A549 (cell line): ENCODE data around the gene NEDD9. TPM values are rescaled to one million over a fixed set of nuclear protein-coding genes. Genes with fewer than 3 reads are reported as not detected.

ENCODE experiments used
- ATAC-seq, 2 experiments: fragments of 200-7000 bp in 1 of 2; fragments of >200 bp in 1 of 2; cut with Nextera tagmentation in 1 of 2; cut with Tn5 transposase in 1 of 2; 3 replicates each; pipeline versions ENCODE4 v1.8.0 to v1.9.1; 2018 to 2020; ENCODE audit warnings: mild to moderate bottlenecking in 1 of 2, moderate library complexity in 1 of 2
- CTCF ChIA-PET: fragments of 300-600 bp; sonication (Branson Sonifier 250); formaldehyde crosslinking; extraction: SDS; loops from one replicate; lab custom pipeline; 2021; ENCODE audit warnings: antibody characterized with exemption, inconsistent platforms; lab: Yijun Ruan, JAX
- POLR2A ChIA-PET: fragments of 350-600 bp; formaldehyde crosslinking; extraction: SDS; loops from one replicate; lab custom pipeline; 2021; ENCODE audit warnings: antibody characterized with exemption, inconsistent platforms; lab: Yijun Ruan, JAX
- DNase-seq, 2 experiments: peaks; one replicate each; pipeline versions ENCODE4 v3.0.0 to v3.0.0-alpha.2; 2011 to 2016; ENCODE audit warnings: low read depth in 1 of 2, low spot score in 1 of 2
- FAIRE-seq: peaks from 2 replicates; lab custom pipeline; 2011; peaks lifted over from hg19 to GRCh38; lab: Jason Lieb, UNC
- H3K27ac ChIP-seq, 2 experiments: fragments of >200 bp; sonication (Bioruptor Twin); formaldehyde crosslinking; 3 replicates each; pipeline ENCODE4 v1.5.1; 2016 to 2017
- H3K4me1 ChIP-seq: fragments of >200 bp; sonication (Bioruptor Twin); formaldehyde crosslinking; 3 replicates; pipeline ENCODE4 v1.6.1; 2016
- H3K4me2 ChIP-seq: fragments of >200 bp; sonication (Bioruptor Twin); formaldehyde crosslinking; 3 replicates; pipeline ENCODE4 v1.6.1; 2016
- H3K4me3 ChIP-seq: fragments of >200 bp; sonication (Bioruptor Twin); formaldehyde crosslinking; 3 replicates; pipeline ENCODE4 v1.5.1; 2016
- H3K9me3 ChIP-seq: fragments of >200 bp; sonication (Bioruptor Twin); formaldehyde crosslinking; 3 replicates; pipeline ENCODE4 v1.6.1; 2016
- ATOH8 ChIP-seq: fragments of 250-450 bp; sonication (Bioruptor Pico); IDR thresholded peaks from 2 replicates; pipeline ENCODE4 v1.5.0; 2020; ENCODE audit warnings: low read depth, mild to moderate bottlenecking, moderate library complexity
- CBX8 ChIP-seq: fragments of 200-600 bp; sonication (generic); IDR thresholded peaks from 2 replicates; pipeline ENCODE4 v1.6.1; 2016
- CHD2 ChIP-seq: fragments of 150-350 bp; IDR thresholded peaks from 2 replicates; pipeline ENCODE4 v1.6.1; 2014; ENCODE audit warnings: low read length; ENCODE audit not compliant: partially characterized antibody
- CHD4 ChIP-seq: fragments of 200-600 bp; sonication (generic); IDR thresholded peaks from 2 replicates; pipeline ENCODE4 v1.6.1; 2016; ENCODE audit warnings: antibody characterized with exemption, mild to moderate bottlenecking, borderline replicate concordance
- FOSB ChIP-seq: fragments of 250-450 bp; sonication (Bioruptor Pico); IDR thresholded peaks from 2 replicates; pipeline ENCODE4 v1.5.0; 2020; ENCODE audit warnings: mild to moderate bottlenecking, moderate library complexity
- FOSL2 ChIP-seq, 2 experiments: fragments of 450-650 bp in 1 of 2; fragments of >200 bp in 1 of 2; sonication (Bioruptor Twin) in 1 of 2; formaldehyde crosslinking; IDR thresholded peaks; 2 replicates each; pipeline versions ENCODE4 v1.5.0 to v1.6.1; 2016 to 2020; ENCODE audit warnings: mild to moderate bottlenecking in 1 of 2, moderate library complexity in 1 of 2
- GATA3 ChIP-seq: IDR thresholded peaks from 2 replicates; pipeline ENCODE4 v1.6.1; 2012; ENCODE audit warnings: borderline replicate concordance
- HDAC2 ChIP-seq: fragments of 200-600 bp; sonication (generic); IDR thresholded peaks from 2 replicates; pipeline ENCODE4 v1.6.1; 2016
- HES2 ChIP-seq: fragments of >200 bp; sonication (Bioruptor Twin); formaldehyde crosslinking; IDR thresholded peaks from 2 replicates; pipeline ENCODE4 v1.6.1; 2016
- HMGXB4 ChIP-seq: fragments of 250-450 bp; sonication (Bioruptor Pico); IDR thresholded peaks from 2 replicates; pipeline ENCODE4 v1.5.0; 2021; ENCODE audit warnings: mild to moderate bottlenecking, moderate library complexity, borderline replicate concordance
- HOXA7 ChIP-seq: fragments of 250-450 bp; sonication (Bioruptor Pico); IDR thresholded peaks from 2 replicates; pipeline ENCODE4 v1.5.0; 2020; ENCODE audit warnings: mild to moderate bottlenecking, moderate library complexity
- JUNB ChIP-seq: fragments of >200 bp; sonication (Bioruptor Twin); formaldehyde crosslinking; IDR thresholded peaks from 2 replicates; pipeline ENCODE4 v1.6.1; 2016
- KDM1A ChIP-seq: fragments of 200-600 bp; sonication (generic); IDR thresholded peaks from 2 replicates; pipeline ENCODE4 v1.6.1; 2016; ENCODE audit warnings: low read depth, mild to moderate bottlenecking
- MAFK ChIP-seq: fragments of 450-650 bp; IDR thresholded peaks from 2 replicates; pipeline ENCODE4 v1.6.1; 2014; ENCODE audit not compliant: partially characterized antibody
- MAX ChIP-seq: IDR thresholded peaks from 2 replicates; pipeline ENCODE4 v1.6.1; 2012
- MAZ ChIP-seq: fragments of 150-350 bp; IDR thresholded peaks from 2 replicates; pipeline ENCODE4 v1.6.1; 2014; ENCODE audit warnings: antibody characterized with exemption, low read depth, low read length, borderline replicate concordance
- NFE2L2 ChIP-seq: fragments of 150-350 bp; conservative IDR thresholded peaks from 2 replicates; pipeline ENCODE4 v1.6.1; 2014; ENCODE audit warnings: low read length
- NR3C1 ChIP-seq: fragments of >200 bp; sonication (Bioruptor Twin); formaldehyde crosslinking; IDR thresholded peaks from 3 replicates; pipeline ENCODE4 v1.6.1; 2017
- PBX3 ChIP-seq: IDR thresholded peaks from 2 replicates; pipeline ENCODE4 v1.6.1; 2012
- PHF8 ChIP-seq: fragments of 200-600 bp; sonication (generic); IDR thresholded peaks from 2 replicates; pipeline ENCODE4 v1.6.1; 2016; ENCODE audit warnings: low read depth, mild to moderate bottlenecking, antibody characterized with exemption, moderate library complexity, borderline replicate concordance
- POLR2A ChIP-seq: IDR thresholded peaks from 2 replicates; pipeline ENCODE4 v1.6.1; 2012; ENCODE audit warnings: mild to moderate bottlenecking, low read length
- RARB ChIP-seq: fragments of 250-450 bp; sonication (Bioruptor Pico); IDR thresholded peaks from 2 replicates; pipeline ENCODE4 v1.8.0; 2021; ENCODE audit warnings: mild to moderate bottlenecking, moderate library complexity
- REST ChIP-seq: fragments of 200-600 bp; sonication (generic); IDR thresholded peaks from 2 replicates; pipeline ENCODE4 v1.6.1; 2016; ENCODE audit warnings: antibody characterized with exemption, mild to moderate bottlenecking, moderate library complexity
- SREBF2 ChIP-seq: fragments of 450-650 bp; IDR thresholded peaks from 2 replicates; pipeline ENCODE4 v1.6.1; 2014; ENCODE audit warnings: mild to moderate bottlenecking, moderate library complexity
- ZC3H11A ChIP-seq: fragments of 450-650 bp; IDR thresholded peaks from 2 replicates; pipeline ENCODE4 v1.6.1; 2014; ENCODE audit warnings: antibody characterized with exemption, mild to moderate bottlenecking
- ZFP36 ChIP-seq: fragments of 450-650 bp; IDR thresholded peaks from 2 replicates; pipeline ENCODE4 v1.6.1; 2014; ENCODE audit warnings: borderline replicate concordance; ENCODE audit not compliant: partially characterized antibody
- WGBS: methylation state at CpG from one replicate; pipeline ENCODE4 v1.1.6; 2017; ENCODE audit errors: missing lambda C conversion rate; 5-methylcytosine and 5-hydroxymethylcytosine counted together
- polyA plus RNA-seq, 4 experiments: library from polyadenylated mRNA; depleted of rRNA in 3 of 4; stranded (reverse); fragments of >200 nt; fragmentation: RNase III in 1 of 4; extraction: RNeasy Plus Mini Kit Qiagen cat#74134 plus additional on column Dnase treatment in 1 of 4; gene quantifications; 2 replicates in 3 of 4; 3 replicates in 1 of 4; pipeline ENCODE4 v1.2.3, GENCODE V29; 2011 to 2017

Gene NEDD9
- polyA plus RNA-seq, 2 of the 4 experiments (the other 2 are of a cell fraction), result 46.7 to 79.6 TPM

GRCh38 chr6:11278207-11278559 lies 45.7 kb upstream of the NEDD9 start:
- H3K9me3 ChIP-seq, result no peaks in the 10 kb centered on the region
- H3K4me2 ChIP-seq, result no peak overlapping the region
- ChIA-PET CTCF (no interaction called here), POLR2A (no interaction called here)
- no peak for FAIRE-seq
- no peak overlapping the region for H3K4me3 ChIP-seq
- H3K4me1 ChIP-seq, result peaks cover 54% of the 10 kb centered on the region
- no peak for DNase-seq
- peak overlapping the region; percentile 61 to 81 for H3K27ac ChIP-seq
- TF ChIP-seq RARB, result no peak
- no peak for TF ChIP-seq CHD2
- no peak for TF ChIP-seq REST
- TF ChIP-seq HMGXB4, result no peak
- no peak for TF ChIP-seq NR3C1
- no peak for TF ChIP-seq PHF8
- 98% methylated on average over 6 of the region's 6 CpGs for WGBS
- no peak for ATAC-seq

GRCh38 chr6:11277275-11278206 lies 45.1 kb upstream of the NEDD9 start:
- ChIA-PET POLR2A (interaction anchor here (1.0 kb wide), 2 partner anchors 45 to 46 kb away, joined by 3 read pairs; partner anchors contain the start of gene NEDD9), CTCF (interaction anchor here (0.5 to 0.9 kb wide), 4 partner anchors 13 to 83 kb away, joined by 3 read pairs; no protein-coding TSS in a partner anchor)
- H3K4me1 ChIP-seq, result peaks cover 61% of the 10 kb centered on the region
- H3K9me3 ChIP-seq, result no peaks in the 10 kb centered on the region
- FAIRE-seq (no peak), ATAC-seq (peak in 1 of 2 experiments; percentile 53; a peak in 3 of 6 replicates)
- peak overlapping the region; percentile 61 to 81 for H3K27ac ChIP-seq
- H3K4me2 ChIP-seq, result peak overlapping the region; percentile 43
- TF ChIP-seq JUNB, result 0 out of 2 replicates have a peak, but pooled peaks have one; percentile 14
- peak; percentile 60; the same call in 1 of the 2 replicates for TF ChIP-seq GATA3
- TF ChIP-seq MAX, result peak; percentile 54; the same call in 1 of the 2 replicates
- TF ChIP-seq MAZ, result no peak
- TF ChIP-seq, all 56 proteins: peak for 3
- H3K4me3 ChIP-seq, result no peak overlapping the region
- peak; percentile 15 to 55 for DNase-seq
- 82% methylated on average over 14 of the region's 14 CpGs for WGBS

GRCh38 chr6:11276911-11277274 lies 44.4 kb upstream of the NEDD9 start:
- H3K4me1 ChIP-seq, result peaks cover 67% of the 10 kb centered on the region
- FAIRE-seq, result no peak
- H3K9me3 ChIP-seq, result no peaks in the 10 kb centered on the region
- 80% methylated on average over 4 of the region's 4 CpGs for WGBS
- peak overlapping the region; percentile 61 to 81; a peak in 5 of 6 replicates for H3K27ac ChIP-seq
- H3K4me3 ChIP-seq, result no peak overlapping the region
- POLR2A ChIA-PET, result interaction anchor here (1.0 kb wide), 2 partner anchors 44 to 46 kb away, joined by 3 read pairs; partner anchors contain the start of gene NEDD9
- no peak for DNase-seq
- 0 out of 6 replicates have a peak, but pooled peaks of 1 of the 2 experiments have one; percentile 8 for ATAC-seq
- peak overlapping the region; percentile 43 for H3K4me2 ChIP-seq
- CTCF ChIA-PET, result interaction anchor here (0.5 to 1.2 kb wide), 5 partner anchors 14 to 83 kb away, joined by 3 read pairs; no protein-coding TSS in a partner anchor
- no peak for TF ChIP-seq HOXA7 (CRISPR knock-in tag)
- TF ChIP-seq POLR2A, result no peak
- no peak for TF ChIP-seq ZC3H11A
- TF ChIP-seq CBX8, result no peak
- no peak for TF ChIP-seq FOSB
- no peak for TF ChIP-seq ZFP36
- TF ChIP-seq KDM1A, result no peak
- TF ChIP-seq MAFK, result no peak
- no peak for TF ChIP-seq SREBF2
- TF ChIP-seq ATOH8 (CRISPR knock-in tag), result no peak
- no peak for TF ChIP-seq FOSL2 (IDR thresholded peaks at IDR 0.05)
- TF ChIP-seq FOSL2 (CRISPR knock-in tag; IDR thresholded peaks at IDR 0.05), result no peak
- TF ChIP-seq JUNB, result no peak
- no peak for TF ChIP-seq PBX3
- no peak for TF ChIP-seq HDAC2
- TF ChIP-seq NFE2L2, result no peak
- TF ChIP-seq CHD4, result no peak
- no peak for TF ChIP-seq HES2
